Thymus (tissue), 11 donors: Measurements from ENCODE around the gene RAP1GAP. TPM values are rescaled to one million over a fixed set of nuclear protein-coding genes. Genes with fewer than 3 reads are reported as not detected.

Experiments
- DNase-seq, 9 donors: peaks; one replicate each; pipeline ENCODE4 v3.0.0-alpha.2; 2013; ENCODE audit warnings: low spot score in 9 of 9, low read depth in 6 of 9, missing footprints in 1 of 9
- H3K27ac ChIP-seq, 2 donors: one replicate each; pipeline ENCODE4 v1.5.1; 2013; ENCODE audit warnings: control low read depth in 1 of 2, low read depth in 1 of 2, low read length in 1 of 2, mild to moderate bottlenecking in 1 of 2, moderate library complexity in 1 of 2
- H3K27me3 ChIP-seq, 2 donors: one replicate each; pipeline ENCODE4 v1.5.1; 2013; ENCODE audit warnings: low read length in 1 of 2; ENCODE audit not compliant: control insufficient read depth in 2 of 2, insufficient read depth in 1 of 2
- H3K36me3 ChIP-seq, 2 donors: one replicate each; pipeline ENCODE4 v1.5.1; 2013; ENCODE audit warnings: low read length in 1 of 2, mild to moderate bottlenecking in 1 of 2, moderate library complexity in 1 of 2; ENCODE audit not compliant: control insufficient read depth in 2 of 2, insufficient read depth in 2 of 2
- H3K4me1 ChIP-seq, 2 donors: one replicate each; pipeline ENCODE4 v1.5.1; 2013; ENCODE audit warnings: low read length in 2 of 2; ENCODE audit not compliant: control insufficient read depth in 2 of 2, insufficient read depth in 2 of 2
- H3K4me3 ChIP-seq, 2 donors: one replicate each; pipeline ENCODE4 v1.5.1; 2013; ENCODE audit warnings: low read length in 2 of 2, control low read depth in 1 of 2, mild to moderate bottlenecking in 1 of 2
- H3K9me3 ChIP-seq, 2 donors: one replicate each; pipeline ENCODE4 v1.5.1; 2013; ENCODE audit warnings: low read length in 1 of 2, mild to moderate bottlenecking in 1 of 2; ENCODE audit not compliant: control insufficient read depth in 2 of 2, insufficient read depth in 1 of 2
- WGBS: extraction: QIAGEN DNeasy Blood & Tissue Kit; methylation state at CpG from one replicate; pipeline ENCODE4 v1.1.7; 2013; 5-methylcytosine and 5-hydroxymethylcytosine counted together
- polyA plus RNA-seq: library from polyadenylated mRNA; stranded (reverse); fragments of 200-250 nt; gene quantifications from one replicate; pipeline ENCODE4 v1.2.3, GENCODE V29; 2013
- total RNA-seq: library from RNA; stranded (reverse); fragments of 120-200 nt; gene quantifications from one replicate; pipeline ENCODE4 v1.2.4, GENCODE V29; 2013
- donor health status: healthy.

Gene RAP1GAP
- total and polyA plus RNA-seq, 2 donors = 1.6 to 3.5 TPM

DNA sequence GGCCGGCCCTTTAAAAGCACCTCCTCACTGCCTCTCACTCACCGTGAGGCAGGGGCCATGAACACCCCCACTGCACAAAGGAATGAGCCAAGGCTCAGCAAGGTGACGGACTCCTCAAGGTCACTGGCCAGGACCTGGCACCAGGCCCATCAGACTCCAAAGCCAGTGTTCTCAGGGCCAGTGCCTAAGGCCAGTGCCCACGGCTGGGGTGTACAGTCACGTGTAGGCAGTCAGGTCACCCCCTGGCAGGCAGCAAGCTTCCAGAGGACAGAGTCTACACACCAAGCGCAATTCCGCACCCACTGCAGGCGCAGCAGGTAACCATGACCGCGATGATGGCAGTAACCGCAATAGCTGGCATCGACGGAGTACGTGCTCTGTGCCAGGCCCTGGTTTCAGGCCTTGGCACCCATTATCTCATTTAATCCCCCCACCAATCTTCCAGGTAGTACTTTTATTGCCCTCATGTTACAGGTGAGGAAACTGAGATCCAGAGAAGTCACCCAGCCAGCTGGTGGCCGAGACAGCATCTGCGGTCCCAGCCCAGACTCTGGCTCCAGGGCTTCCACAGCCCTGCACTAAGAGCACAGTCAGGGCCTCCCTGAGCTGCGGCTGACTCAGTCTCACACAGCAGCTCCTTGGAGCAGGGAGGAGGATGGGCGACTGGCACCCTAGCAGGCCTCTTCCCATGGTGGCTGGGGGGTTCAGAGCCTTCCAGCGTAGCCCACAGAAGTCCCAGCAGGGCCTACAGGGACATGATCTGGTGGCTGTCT, 27.0 kb downstream of the RAP1GAP start:
- WGBS = 95% methylated on average over 19 of the region's 19 CpGs

DNA sequence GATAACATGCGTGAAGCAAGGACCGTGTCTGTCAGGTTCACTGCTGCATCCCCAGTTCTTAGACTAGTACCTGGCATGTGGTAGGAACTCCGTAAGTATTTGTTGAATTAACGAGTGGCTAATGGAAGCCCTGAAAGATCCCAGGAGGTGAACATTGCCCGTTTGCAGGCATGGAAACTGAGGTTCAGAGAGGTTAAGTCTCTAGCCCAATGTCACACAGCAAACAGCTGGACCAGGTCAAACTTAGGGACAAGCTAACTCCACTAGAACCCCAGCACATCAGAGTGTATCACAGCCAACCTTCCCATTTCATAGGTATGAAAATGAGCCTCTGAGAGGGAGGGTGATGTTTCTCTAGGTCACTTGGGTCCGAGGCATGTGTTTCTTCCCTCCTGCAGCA, 27.6 kb downstream of the RAP1GAP start:
- H3K4me3 ChIP-seq = no peak overlapping the region
- H3K9me3 ChIP-seq = no peaks in the 10 kb centered on the region
- H3K4me1 ChIP-seq = no peaks in the 10 kb centered on the region
- no peaks in the 10 kb centered on the region for H3K27me3 ChIP-seq
- WGBS = 95% methylated on average over 6 of the region's 6 CpGs
- no peak overlapping the region for H3K27ac ChIP-seq
- no peak for DNase-seq
- no peaks in the 10 kb centered on the region for H3K36me3 ChIP-seq

More for the DNA sequence above, 27.0 kb downstream of the RAP1GAP start:
- Histone ChIP-seq H3K4me1 (no peaks in the 10 kb centered on the region), H3K27ac (no peak overlapping the region), H3K36me3 (no peaks in the 10 kb centered on the region), H3K27me3 (no peaks in the 10 kb centered on the region), H3K9me3 (no peaks in the 10 kb centered on the region), H3K4me3 (no peak overlapping the region)
- DNase-seq = no peak

DNA sequence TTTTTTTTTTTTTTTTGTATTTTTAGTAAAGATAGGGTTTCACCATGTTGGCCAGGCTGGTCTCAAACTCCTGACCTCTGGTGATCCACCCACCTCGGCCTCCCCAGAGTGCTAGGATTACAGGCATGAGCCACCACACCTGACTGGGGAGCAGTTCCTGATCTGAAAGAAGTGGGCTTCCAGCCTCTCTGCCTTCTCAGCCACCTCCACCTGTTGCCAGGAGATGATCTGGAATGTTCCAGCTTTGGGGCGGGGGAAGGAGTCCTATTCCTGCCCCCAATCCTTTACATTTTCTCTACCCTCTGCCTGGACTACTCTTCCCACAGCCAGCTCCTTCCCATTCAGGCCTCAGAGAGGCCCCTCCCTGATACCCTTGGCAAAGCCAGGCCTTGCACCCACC, 28.1 kb downstream of the RAP1GAP start:
- Histone ChIP-seq H3K4me1 (no peaks in the 10 kb centered on the region), H3K4me3 (no peak overlapping the region), H3K27ac (no peak overlapping the region), H3K36me3 (no peaks in the 10 kb centered on the region), H3K27me3 (no peaks in the 10 kb centered on the region), H3K9me3 (no peaks in the 10 kb centered on the region)
- DNase-seq = no peak
- 97% methylated on average over 2 of the region's 2 CpGs for WGBS

DNA sequence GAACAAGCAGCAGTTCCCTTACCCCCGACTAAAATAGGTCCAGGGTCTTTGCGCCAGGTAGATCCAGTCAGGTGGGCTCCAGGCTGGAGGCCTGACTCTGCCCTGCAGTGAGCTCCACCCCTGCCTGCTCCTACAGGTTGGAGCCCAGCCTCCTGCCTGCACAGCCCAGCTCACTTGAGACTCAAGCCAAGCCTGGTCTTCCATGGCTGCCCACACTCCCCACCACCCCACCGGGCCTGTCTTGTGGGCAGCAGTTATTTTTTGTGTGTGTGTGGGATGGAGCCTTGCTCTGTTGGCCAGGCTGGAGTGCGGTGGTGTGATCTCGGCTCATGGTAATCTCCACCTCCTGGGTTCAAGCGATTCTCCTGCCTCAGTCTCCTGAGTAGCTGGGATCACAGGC, 28.5 kb downstream of the RAP1GAP start:
- H3K27me3 ChIP-seq = no peaks in the 10 kb centered on the region
- 95% methylated on average over 6 of the region's 6 CpGs for WGBS

DNA sequence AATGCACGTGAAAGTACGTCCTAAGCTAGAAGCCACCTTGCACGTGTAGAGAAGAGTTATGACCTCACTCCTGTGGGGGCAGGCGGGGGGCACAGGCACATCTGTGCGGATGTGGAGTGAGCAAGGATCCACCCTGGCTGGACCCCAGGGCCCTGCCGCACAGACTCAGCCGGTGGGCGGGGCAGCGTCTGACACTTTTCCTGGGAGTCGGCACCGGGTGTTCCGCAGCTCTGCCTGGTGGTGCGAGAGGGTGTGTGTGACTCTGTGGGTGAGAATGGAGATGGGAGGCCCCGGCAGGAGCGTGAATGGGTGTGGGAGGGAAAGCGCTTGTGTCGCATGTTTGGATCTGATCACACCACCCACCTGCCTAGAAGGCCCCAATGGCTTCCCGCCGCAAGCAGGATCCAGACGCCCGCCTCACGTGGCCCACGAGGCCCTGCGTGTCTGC, 29.5 kb downstream of the RAP1GAP start:
- no peak for DNase-seq
- Histone ChIP-seq H3K4me3 (no peak overlapping the region), H3K27me3 (peaks cover 0 to 2% of the 10 kb centered on the region in 2 donors), H3K27ac (no peak overlapping the region), H3K4me1 (no peaks in the 10 kb centered on the region), H3K9me3 (no peaks in the 10 kb centered on the region), H3K36me3 (no peaks in the 10 kb centered on the region)
- WGBS = 92% methylated on average over 24 of the region's 24 CpGs

More for the DNA sequence above, 28.5 kb downstream of the RAP1GAP start:
- Histone ChIP-seq H3K36me3 (no peaks in the 10 kb centered on the region), H3K4me3 (no peak overlapping the region), H3K27ac (no peak overlapping the region), H3K4me1 (no peaks in the 10 kb centered on the region), H3K9me3 (no peaks in the 10 kb centered on the region)
- no peak for DNase-seq

DNA sequence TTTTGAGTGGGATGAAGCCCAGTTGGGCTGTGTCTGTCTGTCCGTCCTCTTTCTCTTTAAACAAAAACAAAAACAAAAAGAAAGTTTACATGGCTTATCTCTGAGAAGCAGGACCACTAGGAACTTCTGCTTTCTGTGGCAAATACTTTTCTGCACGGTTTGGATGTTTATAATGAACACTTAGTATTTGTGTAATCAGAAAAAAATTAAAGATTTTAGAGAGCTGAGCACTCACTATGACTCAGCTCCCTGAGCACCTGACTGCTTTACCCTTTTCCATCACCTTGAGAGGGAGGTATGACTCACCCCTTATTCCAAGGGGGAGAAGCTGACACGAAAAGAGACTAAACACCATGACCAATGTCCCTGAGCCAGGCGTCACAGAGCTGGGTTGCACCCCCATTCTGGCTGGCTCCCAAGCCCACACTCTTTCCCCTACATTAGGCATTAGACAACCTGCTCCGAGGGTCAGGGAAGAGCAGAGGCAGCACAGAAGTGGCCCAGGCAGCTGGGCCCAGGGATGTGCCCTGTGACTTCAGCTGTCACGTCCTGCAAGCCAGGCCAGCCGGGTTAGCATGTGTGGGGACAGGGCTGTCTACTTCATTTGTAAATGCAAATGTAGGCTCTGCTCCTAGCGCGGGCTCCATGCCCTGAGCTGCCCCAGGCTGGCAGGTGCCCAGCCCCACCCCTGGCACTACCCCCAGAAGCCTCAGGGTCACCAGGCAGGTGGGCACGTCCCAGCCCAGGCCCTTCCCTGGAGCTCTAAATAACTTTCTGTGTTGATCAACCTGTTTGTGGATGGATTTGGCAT, 30.4 kb downstream of the RAP1GAP start:
- Histone ChIP-seq H3K27ac (no peak overlapping the region), H3K27me3 (peaks cover 0 to 4% of the 10 kb centered on the region in 2 donors), H3K4me3 (no peak overlapping the region), H3K36me3 (no peaks in the 10 kb centered on the region), H3K9me3 (no peaks in the 10 kb centered on the region), H3K4me1 (no peaks in the 10 kb centered on the region)
- DNase-seq = no peak
- 22% methylated on average over 10 of the region's 10 CpGs for WGBS

DNA sequence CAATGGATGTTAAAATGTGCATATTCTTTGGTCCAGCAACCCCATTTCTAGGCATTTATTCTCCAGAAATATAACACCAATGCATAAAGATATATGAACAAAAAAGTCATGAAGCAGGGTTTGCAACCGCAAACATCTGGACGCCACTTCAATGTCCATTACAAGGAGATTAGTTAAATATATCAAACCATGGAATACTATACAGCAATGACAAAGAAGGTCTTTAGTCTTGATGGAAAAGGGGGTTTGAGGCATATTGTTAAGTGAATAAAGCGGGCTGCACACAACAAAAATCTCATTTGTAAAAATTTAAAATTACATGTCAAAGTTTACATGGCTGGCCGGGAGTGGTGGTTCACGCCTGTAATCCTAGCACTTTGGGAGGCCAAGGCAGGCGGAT, 31.6 kb downstream of the RAP1GAP start:
- no peak overlapping the region for H3K27ac ChIP-seq
- DNase-seq = no peak
- peaks cover 0 to 4% of the 10 kb centered on the region in 2 donors for H3K27me3 ChIP-seq
- no peak overlapping the region for H3K4me3 ChIP-seq
- H3K9me3 ChIP-seq = no peaks in the 10 kb centered on the region
- H3K4me1 ChIP-seq = peaks cover 0 to 4% of the 10 kb centered on the region in 2 donors
- H3K36me3 ChIP-seq = no peaks in the 10 kb centered on the region
- 89% methylated on average over 6 of the region's 6 CpGs for WGBS

DNA sequence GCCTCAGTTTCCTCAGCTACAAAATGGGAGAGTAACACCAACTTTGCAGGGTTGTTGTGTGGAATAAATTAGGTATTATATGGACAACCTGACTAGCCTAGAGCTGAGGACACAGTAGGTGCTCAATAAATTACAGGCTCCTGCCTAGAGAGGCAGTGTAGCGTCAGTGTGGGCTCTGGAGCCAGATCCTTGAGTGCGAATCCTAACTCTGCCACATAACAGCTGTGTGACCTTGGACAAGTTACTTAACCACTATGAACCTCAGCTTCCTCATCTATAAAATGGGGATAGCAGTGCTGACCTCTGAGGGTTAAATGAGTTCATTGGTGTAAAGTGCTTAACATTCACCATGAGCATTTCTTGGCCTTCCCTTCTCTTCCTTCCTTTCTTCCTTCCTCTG, 33.1 kb downstream of the RAP1GAP start:
- Histone ChIP-seq H3K4me1 (peaks cover 0 to 16% of the 10 kb centered on the region in 2 donors), H3K27ac (no peak overlapping the region), H3K27me3 (peaks cover 0 to 6% of the 10 kb centered on the region in 2 donors), H3K4me3 (no peak overlapping the region), H3K36me3 (no peaks in the 10 kb centered on the region), H3K9me3 (no peaks in the 10 kb centered on the region)
- no peak for DNase-seq
- WGBS = 96% methylated on average over 2 of the region's 2 CpGs
